ENCODE results near the gene TRMT1.
A peak's percentile ranks its signal among the peaks of the same experiment; 100 is the strongest.

Gene TRMT1

GRCh38 chr19:13069415-13070359 is 46.9 kb downstream of the TRMT1 start:
- no peak for DNase-seq

- no peak for DNase-seq
Measured at GRCh38 chr19:13068085-13068846, 48.3 kb downstream of the TRMT1 start.

- DNase-seq, result no peak
Measured at GRCh38 chr19:13066933-13067807, 49.4 kb downstream of the TRMT1 start.

- no peak for DNase-seq
Measured at GRCh38 chr19:13066226-13066625, 50.3 kb downstream of the TRMT1 start.

- no peak for DNase-seq
Measured at GRCh38 chr19:13064092-13064489, 52.4 kb downstream of the TRMT1 start.

GRCh38 chr19:13063461-13064091 is 53.0 kb downstream of the TRMT1 start:
- DNase-seq, result no peak

- DNase-seq, result no peak
Measured at GRCh38 chr19:13062317-13062716, 54.2 kb downstream of the TRMT1 start.

- peak; percentile 4 for DNase-seq
Measured at GRCh38 chr19:13060964-13061927, 55.3 kb downstream of the TRMT1 start.

- DNase-seq, result no peak
Measured at GRCh38 chr19:13060233-13060963, 56.1 kb downstream of the TRMT1 start.

GRCh38 chr19:13058951-13059660 is 57.4 kb downstream of the TRMT1 start:
- DNase-seq, result no peak

- DNase-seq, result no peak
Measured at GRCh38 chr19:13057744-13058143, 58.8 kb downstream of the TRMT1 start.

- DNase-seq, result peak; percentile 73
Measured at GRCh38 chr19:13057147-13057572, 59.4 kb downstream of the TRMT1 start.

GRCh38 chr19:13056052-13056660 is 60.4 kb downstream of the TRMT1 start:
- no peak for DNase-seq

- DNase-seq, result no peak
Measured at GRCh38 chr19:13055213-13056051, 61.1 kb downstream of the TRMT1 start.

Measured in NCI-H1436 treated with DMSO at 0.1 percent for 48 hours (cell line).